ENCODE results near the gene PTOV1.

PTOV1 gene

GRCh38 chr19:49827034-49827433 is 23.9 kb upstream of the PTOV1 start:
- DNase-seq (ENCODE audit: low read depth, low spot score) = no peak
- in situ Hi-C loops (cut with HindIII; ENCODE audit: low sequenced_read_pairs) = no loop called here
- TF ChIP-seq CTCF (IDR thresholded peaks at IDR 0.05; ENCODE audit: low read depth, low read length) = no peak
- H3K4me3 ChIP-seq (ENCODE audit: low read depth, low read length) = no peak overlapping the region

- TF ChIP-seq CTCF (IDR thresholded peaks at IDR 0.05; ENCODE audit: low read depth, low read length) = no peak
- in situ Hi-C loops (cut with HindIII; ENCODE audit: low sequenced_read_pairs) = no loop called here
- H3K4me3 ChIP-seq (ENCODE audit: low read depth, low read length) = no peak overlapping the region
- no peak for DNase-seq (ENCODE audit: low read depth, low spot score)
These were observed 21.8 kb upstream of the PTOV1 start for GRCh38 chr19:49829200-49829599.

GRCh38 chr19:49829721-49830120 is 21.2 kb upstream of the PTOV1 start:
- DNase-seq (ENCODE audit: low read depth, low spot score) = no peak
- no peak overlapping the region for H3K4me3 ChIP-seq (ENCODE audit: low read depth, low read length)
- no peak for TF ChIP-seq CTCF (IDR thresholded peaks at IDR 0.05; ENCODE audit: low read depth, low read length)
- in situ Hi-C loops (cut with HindIII; ENCODE audit: low sequenced_read_pairs) = no loop called here

DNA sequence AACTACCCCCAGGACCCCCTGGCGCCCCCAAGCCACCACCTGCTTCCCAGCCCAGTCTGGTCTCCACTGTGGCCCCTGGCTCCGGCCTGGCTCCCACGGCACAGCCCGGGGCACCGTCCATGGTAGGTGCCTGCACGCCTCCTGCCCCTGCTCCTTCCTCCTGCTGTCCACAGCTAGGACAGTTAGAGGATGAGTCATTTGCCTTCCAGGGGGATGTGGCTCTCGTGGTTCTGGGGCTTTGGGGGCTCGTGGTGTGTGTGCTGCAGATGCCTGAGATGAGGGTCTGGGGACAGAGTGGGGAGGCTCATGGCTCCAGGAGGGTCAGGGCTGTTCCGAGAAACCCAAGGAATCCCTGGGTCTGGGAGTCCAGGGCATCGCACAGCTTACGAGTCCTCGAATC is 20.2 kb upstream of the PTOV1 start:
- no peak for TF ChIP-seq CTCF (IDR thresholded peaks at IDR 0.05; ENCODE audit: low read depth, low read length)
- in situ Hi-C loops (cut with HindIII; ENCODE audit: low sequenced_read_pairs) = no loop called here
- no peak overlapping the region for H3K4me3 ChIP-seq (ENCODE audit: low read depth, low read length)

DNA sequence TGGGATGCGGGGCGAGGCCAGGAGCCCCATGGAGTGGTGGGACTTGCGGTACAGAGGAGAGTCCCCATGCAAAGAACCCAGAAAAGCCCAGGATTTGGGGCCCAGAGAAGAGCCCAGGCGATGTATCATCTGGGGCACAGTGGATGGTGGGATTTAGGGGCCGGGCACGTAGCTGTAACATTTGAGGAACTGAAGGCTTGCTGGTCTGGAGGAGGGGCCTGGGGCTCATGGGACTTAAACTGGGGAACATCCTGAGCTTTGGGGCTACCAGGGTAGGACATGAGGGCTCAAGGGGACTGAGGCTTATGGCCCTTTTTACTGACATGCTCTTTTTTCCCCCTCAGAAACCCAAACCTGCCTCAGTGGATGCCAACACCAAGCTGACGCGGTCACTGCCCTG is 19.4 kb upstream of the PTOV1 start:
- TF ChIP-seq CTCF (IDR thresholded peaks at IDR 0.05; ENCODE audit: low read depth, low read length) = no peak
- H3K4me3 ChIP-seq (ENCODE audit: low read depth, low read length) = no peak overlapping the region
- DNase-seq (ENCODE audit: low read depth, low spot score) = no peak
- in situ Hi-C loops (cut with HindIII; ENCODE audit: low sequenced_read_pairs) = no loop called here

More for the DNA sequence above, 20.2 kb upstream of the PTOV1 start:
- DNase-seq (ENCODE audit: low read depth, low spot score) = no peak

DNA sequence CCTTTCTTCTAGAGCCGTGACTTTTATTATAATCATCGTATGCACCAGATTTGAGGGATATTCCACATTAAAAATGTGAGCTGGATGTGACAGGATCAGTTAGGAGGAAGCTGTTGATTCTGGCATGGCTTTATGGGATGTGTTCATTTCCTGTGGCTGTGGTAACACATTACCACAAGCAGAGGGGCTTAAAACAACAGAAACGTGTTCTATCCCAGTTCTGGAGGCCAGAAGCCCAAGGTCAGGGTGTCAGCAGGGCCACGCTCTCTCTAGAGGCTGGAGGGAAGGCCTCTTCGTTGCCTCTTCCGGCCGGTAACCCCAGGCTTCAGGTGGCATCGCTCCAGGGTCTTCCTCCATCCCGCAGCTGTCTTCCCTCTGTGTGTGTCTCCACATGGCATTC is 18.4 kb upstream of the PTOV1 start:
- no peak overlapping the region for H3K4me3 ChIP-seq (ENCODE audit: low read depth, low read length)
- TF ChIP-seq CTCF (IDR thresholded peaks at IDR 0.05; ENCODE audit: low read depth, low read length) = no peak
- DNase-seq (ENCODE audit: low read depth, low spot score) = no peak
- in situ Hi-C loops (cut with HindIII; ENCODE audit: low sequenced_read_pairs) = no loop called here

GRCh38 chr19:49833599-49833998 is 17.4 kb upstream of the PTOV1 start:
- in situ Hi-C loops (cut with HindIII; ENCODE audit: low sequenced_read_pairs) = no loop called here
- no peak for DNase-seq (ENCODE audit: low read depth, low spot score)
- TF ChIP-seq CTCF (IDR thresholded peaks at IDR 0.05; ENCODE audit: low read depth, low read length) = no peak
- no peak overlapping the region for H3K4me3 ChIP-seq (ENCODE audit: low read depth, low read length)
